GM12872 (cell line): ENCODE results near the gene HEATR5A.

Source experiments
- CTCF ChIP-seq: IDR thresholded peaks from 3 replicates; pipeline ENCODE4 v1.5.1; 2011; ENCODE audit warnings: low read depth, mild to moderate bottlenecking, low read length, moderate library complexity; ENCODE audit not compliant: insufficient read depth

The HEATR5A gene

GRCh38 chr14:31419967-31420318 is 407 bp downstream of the HEATR5A start:
- no peak for TF ChIP-seq CTCF

GRCh38 chr14:31419179-31419966 is 977 bp downstream of the HEATR5A start:
- no peak for TF ChIP-seq CTCF

- TF ChIP-seq CTCF: no peak
These were observed 1.9 kb downstream of the HEATR5A start for GRCh38 chr14:31418440-31418839.

- TF ChIP-seq CTCF: no peak
These were observed 6.0 kb downstream of the HEATR5A start for GRCh38 chr14:31414190-31414833.

- no peak for TF ChIP-seq CTCF
These were observed 9.1 kb downstream of the HEATR5A start for GRCh38 chr14:31411218-31411727.

- TF ChIP-seq CTCF: no peak
These were observed 10.2 kb downstream of the HEATR5A start for GRCh38 chr14:31410048-31410650.

- TF ChIP-seq CTCF: no peak
These were observed 11.9 kb downstream of the HEATR5A start for GRCh38 chr14:31408421-31408820.
